ENCODE measurements around the gene DSCAML1.

GRCh38 chr11:117786135-117786870 is 10.7 kb downstream of the DSCAML1 start:
- TF ChIP-seq ZSCAN18 (CRISPR knock-in tag; IDR thresholded peaks at IDR 0.05) (no peak), MAX (CRISPR knock-in tag; IDR thresholded peaks at IDR 0.05) (no peak), ERG (CRISPR knock-in tag; IDR thresholded peaks at IDR 0.05) (no peak), CTCF (IDR thresholded peaks at IDR 0.05) (no peak), NR3C1 (CRISPR knock-in tag; conservative IDR thresholded peaks at IDR 0.05; ENCODE audit: low read depth) (no peak)
